SU-DHL-6 (cell line): Measurements from ENCODE around the gene GRIK2.

Experiments
- CTCF ChIP-seq: fragments of 200-600 bp; sonication (generic); IDR thresholded peaks from one replicate; pipeline ENCODE4 v1.5.1; 2017; ENCODE audit warnings: antibody characterized with exemption, mild to moderate bottlenecking, low read length, moderate library complexity; ENCODE audit not compliant: insufficient read depth, poor library complexity, severe bottlenecking
- EZH2phosphoT487 ChIP-seq: fragments of 200-600 bp; sonication (generic), shearing (Covaris generic); conservative IDR thresholded peaks from 2 replicates; pipeline ENCODE4 v1.6.1; 2018; ENCODE audit warnings: mild to moderate bottlenecking, antibody characterized with exemption, low read length, moderate library complexity, mixed read lengths

DNA sequence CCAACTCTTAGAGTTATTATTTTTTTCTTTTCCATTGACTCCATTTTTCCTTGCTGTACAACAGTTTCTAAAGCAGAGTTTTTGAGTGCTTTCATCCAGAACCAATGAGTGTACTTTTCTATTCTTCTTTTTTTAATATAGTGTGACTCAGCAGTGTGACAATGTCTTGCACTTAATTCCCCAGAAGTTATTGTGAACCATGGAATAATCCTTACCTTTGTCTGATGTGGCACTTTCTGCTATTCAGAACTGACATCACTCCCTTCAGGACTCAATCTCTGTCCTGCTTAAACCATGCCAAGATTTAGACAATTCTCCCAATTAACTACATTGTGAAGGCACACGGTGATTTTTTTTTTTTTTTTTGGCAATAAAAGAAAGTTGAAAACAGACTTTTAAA is 41.5 kb downstream of the GRIK2 start:
- TF ChIP-seq CTCF (no peak), EZH2phosphoT487 (no peak)
